CD4-positive, alpha-beta memory T cell (primary cell): ENCODE results near the gene OPN1MW. TPM values are rescaled to one million over a fixed set of nuclear protein-coding genes. Genes with fewer than 3 reads are reported as not detected.
A peak's percentile ranks its signal among the peaks of the same experiment; 100 is the strongest.
"Not testable (repeated sequence)": the region's sequence is repeated elsewhere in the genome, so short reads cannot be mapped to it uniquely, and the experiment has no call there.

Source experiments
- CTCF ChIA-PET: fragments of 350-600 bp; sonication (Branson Sonifier 250); formaldehyde crosslinking; loops from one replicate; lab custom pipeline; 2021; ENCODE audit warnings: inconsistent platforms; ENCODE audit not compliant: partially characterized antibody; lab: Charles Lee
- POLR2A ChIA-PET: fragments of 350-600 bp; sonication (Branson Sonifier 250); formaldehyde crosslinking; loops from one replicate; lab custom pipeline; 2021; ENCODE audit not compliant: partially characterized antibody; lab: Charles Lee
- DNase-seq, 5 donors: peaks; one replicate each; pipeline versions ENCODE4 v3.0.0 to v3.0.0-alpha.2; 2020 to 2022; ENCODE audit warnings: mixed read lengths in 1 of 5
- H3K27ac ChIP-seq: one replicate; pipeline ENCODE4 v1.7.0; 2013; ENCODE audit warnings: low read depth, low read length
- H3K27me3 ChIP-seq: 2 replicates; pipeline ENCODE4 v1.7.0; 2013; ENCODE audit warnings: mild to moderate bottlenecking, low read length, moderate library complexity; ENCODE audit not compliant: insufficient read depth
- H3K36me3 ChIP-seq: 2 replicates; pipeline ENCODE4 v1.7.0; 2013; ENCODE audit warnings: mild to moderate bottlenecking, low read length, moderate library complexity; ENCODE audit not compliant: insufficient read depth
- H3K4me1 ChIP-seq: 2 replicates; pipeline ENCODE4 v1.7.0; 2013; ENCODE audit warnings: mild to moderate bottlenecking, low read length, moderate library complexity; ENCODE audit not compliant: insufficient read depth
- H3K4me3 ChIP-seq, 2 donors: one replicate each; pipeline ENCODE4 v1.7.0; 2013; ENCODE audit warnings: low read length in 2 of 2, mild to moderate bottlenecking in 1 of 2
- H3K9me3 ChIP-seq, 2 donors: one replicate each; pipeline ENCODE4 v1.7.0; 2013; ENCODE audit warnings: low read length in 2 of 2, control low read depth in 1 of 2; ENCODE audit not compliant: control insufficient read depth in 1 of 2
- H3K27ac Mint-ChIP-seq, 7 donors: one replicate each; pipeline ENCODE4 v1.8.0; 2020 to 2021; ENCODE audit warnings: mixed read lengths in 7 of 7, mild to moderate bottlenecking in 6 of 7, inconsistent platforms in 3 of 7, moderate library complexity in 3 of 7
- H3K27me3 Mint-ChIP-seq, 2 donors: one replicate each; pipeline ENCODE4 v1.8.0; 2020 to 2021; ENCODE audit warnings: mixed read lengths in 2 of 2
- H3K36me3 Mint-ChIP-seq, 2 donors: one replicate each; pipeline ENCODE4 v1.8.0; 2020 to 2021; ENCODE audit warnings: mixed read lengths in 2 of 2, inconsistent platforms in 1 of 2, mild to moderate bottlenecking in 1 of 2
- H3K4me1 Mint-ChIP-seq, 4 donors: one replicate each; pipeline ENCODE4 v1.8.0; 2020 to 2021; ENCODE audit warnings: mixed read lengths in 4 of 4, mild to moderate bottlenecking in 1 of 4
- H3K4me3 Mint-ChIP-seq, 8 donors: one replicate each; pipeline ENCODE4 v1.8.0; 2020 to 2021; ENCODE audit warnings: mixed read lengths in 8 of 8, mild to moderate bottlenecking in 7 of 8, moderate library complexity in 6 of 8, inconsistent platforms in 3 of 8
- H3K9me3 Mint-ChIP-seq, 8 donors: one replicate each; pipeline ENCODE4 v1.8.0; 2020 to 2021; ENCODE audit warnings: mixed read lengths in 8 of 8, mild to moderate bottlenecking in 5 of 8, inconsistent platforms in 3 of 8, moderate library complexity in 1 of 8
- intact Hi-C: fragments of 100-400 bp; cut with micrococcal nuclease; formaldehyde crosslinking; loops from one replicate; pipeline ENCODE4 v1.15.1; 2023
- polyA plus RNA-seq, 2 donors: library from polyadenylated mRNA; unstranded; fragments of 300-500 nt; fragmentation: Illumina TruSeq; gene quantifications; one replicate each; pipeline ENCODE4 v1.2.3, GENCODE V29; 2021
- total RNA-seq, 2 experiments: library from RNA; stranded (reverse); gene quantifications; one replicate each; pipeline ENCODE4 v1.2.3, GENCODE V29; 2021

Gene OPN1MW
- total and polyA plus RNA-seq, 4 experiments from 2014 or later = not detected

DNA sequence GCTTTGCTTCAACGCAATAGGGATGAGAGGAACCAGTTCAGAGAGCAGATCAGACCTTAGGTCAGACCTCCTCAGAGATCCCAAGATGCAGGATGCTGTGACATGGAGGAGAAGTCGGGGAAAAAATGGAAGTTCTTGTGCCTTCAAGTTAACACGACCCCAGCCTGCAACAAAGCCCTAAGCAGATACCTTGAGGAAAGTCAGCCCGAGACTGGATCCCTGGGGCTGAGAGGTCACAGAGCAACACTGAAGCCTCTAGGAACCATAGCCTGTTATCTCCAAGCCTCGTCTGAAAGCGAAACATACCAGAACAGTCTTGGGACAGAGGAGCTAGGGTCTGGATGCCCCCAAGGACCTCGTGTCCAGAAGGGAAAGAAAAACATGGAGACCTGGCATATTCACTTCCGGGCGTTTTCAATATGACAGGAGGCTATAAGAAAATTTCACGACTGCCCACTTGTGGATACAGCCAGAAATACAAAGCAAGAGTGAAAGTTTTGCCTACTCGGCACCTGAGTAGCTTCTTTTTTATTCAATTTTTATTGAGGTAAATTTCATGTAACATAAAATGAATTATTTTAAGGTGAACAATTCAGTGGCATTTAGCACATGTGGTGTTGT is 56.7 kb downstream of the OPN1MW start:
- H3K27me3 ChIP-seq, H3K36me3 ChIP-seq, H3K4me1 Mint-ChIP-seq, intact Hi-C loops, H3K36me3 Mint-ChIP-seq, H3K9me3 Mint-ChIP-seq, H3K9me3 ChIP-seq, DNase-seq, H3K4me1 ChIP-seq, POLR2A ChIA-PET, H3K4me3 ChIP-seq, H3K27ac ChIP-seq, H3K4me3 Mint-ChIP-seq, H3K27me3 Mint-ChIP-seq: not testable (repeated sequence)
- CTCF ChIA-PET = interaction anchor here (1.8 kb wide), 1 partner anchor 102 kb away, joined by 5 read pairs; no protein-coding TSS in a partner anchor
- peak overlapping the region in 1 of 7 donors; percentile 25 for H3K27ac Mint-ChIP-seq

- H3K27me3 Mint-ChIP-seq, DNase-seq, intact Hi-C loops, H3K4me1 ChIP-seq, H3K9me3 ChIP-seq, H3K27ac ChIP-seq, H3K9me3 Mint-ChIP-seq, H3K4me3 Mint-ChIP-seq, H3K27me3 ChIP-seq, H3K36me3 ChIP-seq, H3K4me1 Mint-ChIP-seq, H3K36me3 Mint-ChIP-seq, H3K4me3 ChIP-seq, POLR2A ChIA-PET: not testable (repeated sequence)
- CTCF ChIA-PET = interaction anchor here (1.8 kb wide), 1 partner anchor 103 kb away, joined by 5 read pairs; no protein-coding TSS in a partner anchor
- H3K27ac Mint-ChIP-seq = peak overlapping the region in 4 of 7 donors; percentile 29 to 83 (median 48)
Observed at GRCh38 chrX:154239982-154240503, 57.6 kb downstream of the OPN1MW start.

Other genes starting within 250 kb of the OPN1MW start
- gene NAA10, start 247.6 kb upstream of the OPN1MW start, total RNA-seq = 10 to 100 TPM; 88.9 to 94.9 TPM
- gene NAA10, start 247.6 kb upstream of the OPN1MW start, polyA plus RNA-seq = 10 to 100 TPM; 57.6 to 96.3 TPM
- 10 to 100 TPM; 17.2 to 21.3 TPM for gene RENBP, start 238.0 kb upstream of the OPN1MW start, total RNA-seq
- gene RENBP, start 238.0 kb upstream of the OPN1MW start, polyA plus RNA-seq = under 1 TPM in 1 of 2 donors, not detected in 1; 0.65 TPM
- 10 to 100 TPM; 52.6 to 53.4 TPM for gene HCFC1, start 210.8 kb upstream of the OPN1MW start, total RNA-seq
- gene HCFC1, start 210.8 kb upstream of the OPN1MW start, polyA plus RNA-seq = 10 to 100 TPM in 1 of 2 donors, 1 to 10 TPM in 1; 1.6 to 14.9 TPM
- gene TMEM187, start 209.8 kb upstream of the OPN1MW start, total RNA-seq = 10 to 100 TPM; 12.8 to 14.9 TPM
- 10 to 100 TPM; 10.4 to 23.8 TPM for gene TMEM187, start 209.8 kb upstream of the OPN1MW start, polyA plus RNA-seq
- 10 to 100 TPM; 66.9 to 74.5 TPM for gene IRAK1, start 162.7 kb upstream of the OPN1MW start, total RNA-seq
- gene IRAK1, start 162.7 kb upstream of the OPN1MW start, polyA plus RNA-seq = 10 to 100 TPM; 38.1 to 64.5 TPM
- 100 to 1,000 TPM; 103 to 108 TPM for gene MECP2, start 84.9 kb upstream of the OPN1MW start, total RNA-seq
- 10 to 100 TPM in 1 of 2 donors, 1 to 10 TPM in 1; 9.5 to 26.5 TPM for gene MECP2, start 84.9 kb upstream of the OPN1MW start, polyA plus RNA-seq
- gene OPN1LW, start 38.4 kb upstream of the OPN1MW start, total RNA-seq = not detected
- gene OPN1LW, start 38.4 kb upstream of the OPN1MW start, polyA plus RNA-seq = not detected
- gene OPN1MW2, start 37.2 kb downstream of the OPN1MW start, total RNA-seq = not detected
- gene OPN1MW2, start 37.2 kb downstream of the OPN1MW start, polyA plus RNA-seq = not detected
- not detected for gene OPN1MW3, start 75.0 kb downstream of the OPN1MW start, total RNA-seq
- not detected for gene OPN1MW3, start 75.0 kb downstream of the OPN1MW start, polyA plus RNA-seq
- gene TEX28, start 112.5 kb downstream of the OPN1MW start, total RNA-seq = not detected
- not detected for gene TEX28, start 112.5 kb downstream of the OPN1MW start, polyA plus RNA-seq
- 1 to 10 TPM in 1 of 2 experiments, under 1 TPM in 1; 0.32 to 1.9 TPM for gene TKTL1, start 113.2 kb downstream of the OPN1MW start, total RNA-seq
- gene TKTL1, start 113.2 kb downstream of the OPN1MW start, polyA plus RNA-seq = 10 to 100 TPM; 19.3 to 44.1 TPM
- 100 to 1,000 TPM; 839 to 871 TPM for gene FLNA, start 192.0 kb downstream of the OPN1MW start, total RNA-seq
- gene FLNA, start 192.0 kb downstream of the OPN1MW start, polyA plus RNA-seq = 100 to 1,000 TPM in 1 of 2 donors, 10 to 100 TPM in 1; 87.4 to 683 TPM
- 10 to 100 TPM; 84.3 to 88.7 TPM for gene EMD, start 196.7 kb downstream of the OPN1MW start, total RNA-seq
- 10 to 100 TPM; 30.3 to 38.2 TPM for gene EMD, start 196.7 kb downstream of the OPN1MW start, polyA plus RNA-seq
- gene RPL10, start 215.8 kb downstream of the OPN1MW start, total RNA-seq = 1,000 to 10,000 TPM; 5,157 to 5,386 TPM
- gene RPL10, start 215.8 kb downstream of the OPN1MW start, polyA plus RNA-seq = 1,000 to 10,000 TPM; 4,018 to 5,740 TPM
- 10 to 100 TPM; 25.3 to 26.3 TPM for gene DNASE1L1, start 226.7 kb downstream of the OPN1MW start, total RNA-seq
- gene DNASE1L1, start 226.7 kb downstream of the OPN1MW start, polyA plus RNA-seq = 10 to 100 TPM; 14.0 to 16.2 TPM
- 100 to 1,000 TPM; 139 to 141 TPM for gene TAFAZZIN, start 228.9 kb downstream of the OPN1MW start, total RNA-seq
- gene TAFAZZIN, start 228.9 kb downstream of the OPN1MW start, polyA plus RNA-seq = 10 to 100 TPM; 47.3 to 48.2 TPM
- gene ATP6AP1, start 246.1 kb downstream of the OPN1MW start, total RNA-seq = 10 to 100 TPM; 60.4 to 62.6 TPM
- gene ATP6AP1, start 246.1 kb downstream of the OPN1MW start, polyA plus RNA-seq = 100 to 1,000 TPM; 114 to 149 TPM